Activated T-helper 9 cell treated with anti-CD3 and anti-CD28 coated beads, Interleukin-2, amount 50 U/mL, for 16 hours (primary cell): ENCODE results near the gene SLC16A7.
A peak's percentile ranks its signal among the peaks of the same experiment; 100 is the strongest.
"Not testable (repeated sequence)": the region's sequence is repeated elsewhere in the genome, so short reads cannot be mapped to it uniquely, and the experiment has no call there.

Experiments used
- DNase-seq: peaks from one replicate; pipeline ENCODE4 v3.0.0-alpha.2; 2020; ENCODE audit warnings: low read depth

The SLC16A7 gene

GRCh38 chr12:59595883-59596540, at the start of gene SLC16A7:
Gene SLC16A7 (plus strand): TSS chr12:59596029. CDS start chr12:59704802, 108,773 bp downstream.
- DNase-seq = peak; percentile 78

- DNase-seq = no peak
These were observed 46.9 kb upstream of the SLC16A7 start for GRCh38 chr12:59548930-59549329.

GRCh38 chr12:59559696-59560095, 36.1 kb upstream of the SLC16A7 start:
- no peak for DNase-seq

GRCh38 chr12:59570145-59570544, 25.7 kb upstream of the SLC16A7 start:
- DNase-seq = no peak

GRCh38 chr12:59574406-59574805, 21.4 kb upstream of the SLC16A7 start:
- no peak for DNase-seq

- DNase-seq = no peak
These were observed 20.0 kb upstream of the SLC16A7 start for GRCh38 chr12:59575826-59576225.

- DNase-seq = no peak
These were observed 17.6 kb upstream of the SLC16A7 start for GRCh38 chr12:59578254-59578653.

- no peak for DNase-seq
These were observed 16.2 kb upstream of the SLC16A7 start for GRCh38 chr12:59579631-59580030.

GRCh38 chr12:59580050-59580449, 15.8 kb upstream of the SLC16A7 start:
- no peak for DNase-seq

- DNase-seq = no peak
These were observed 12.7 kb upstream of the SLC16A7 start for GRCh38 chr12:59583003-59583712.

- DNase-seq = no peak
These were observed 8.1 kb upstream of the SLC16A7 start for GRCh38 chr12:59587710-59588109.

GRCh38 chr12:59593761-59594160, 2.1 kb upstream of the SLC16A7 start:
- DNase-seq = no peak

GRCh38 chr12:59594943-59595500, 807 bp upstream of the SLC16A7 start:
- no peak for DNase-seq

GRCh38 chr12:59595565-59595882, 305 bp upstream of the SLC16A7 start:
- DNase-seq = no peak

- DNase-seq = peak; percentile 45
These were observed 1.6 kb downstream of the SLC16A7 start for GRCh38 chr12:59597385-59597781.

- no peak for DNase-seq
These were observed 4.3 kb downstream of the SLC16A7 start for GRCh38 chr12:59600171-59600570.

GRCh38 chr12:59603754-59604153, 7.9 kb downstream of the SLC16A7 start:
- DNase-seq = no peak

GRCh38 chr12:59612823-59613434, 17.1 kb downstream of the SLC16A7 start:
- DNase-seq = not testable (repeated sequence)

GRCh38 chr12:59615392-59616165, 19.8 kb downstream of the SLC16A7 start:
- DNase-seq = no peak

- DNase-seq = no peak
These were observed 23.8 kb downstream of the SLC16A7 start for GRCh38 chr12:59619461-59620240.

- DNase-seq = no peak
These were observed 24.5 kb downstream of the SLC16A7 start for GRCh38 chr12:59620326-59620725.
